HG03575 (cell line): Measurements from ENCODE around the gene MIER2.
"Not testable (repeated sequence)": the region's sequence is repeated elsewhere in the genome, so short reads cannot be mapped to it uniquely, and the experiment has no call there.

Source experiments
- ATAC-seq: cut with Tn5 transposase; IDR thresholded peaks from one replicate; pipeline ENCODE4 v1.9.1; 2021; ENCODE audit not compliant: unreplicated experiment, insufficient number of reproducible peaks, low FRiP score; ENCODE audit errors: extremely low read depth

The MIER2 gene

GRCh38 chr19:275958-276646, 68.5 kb downstream of the MIER2 start:
- no peak for ATAC-seq

DNA sequence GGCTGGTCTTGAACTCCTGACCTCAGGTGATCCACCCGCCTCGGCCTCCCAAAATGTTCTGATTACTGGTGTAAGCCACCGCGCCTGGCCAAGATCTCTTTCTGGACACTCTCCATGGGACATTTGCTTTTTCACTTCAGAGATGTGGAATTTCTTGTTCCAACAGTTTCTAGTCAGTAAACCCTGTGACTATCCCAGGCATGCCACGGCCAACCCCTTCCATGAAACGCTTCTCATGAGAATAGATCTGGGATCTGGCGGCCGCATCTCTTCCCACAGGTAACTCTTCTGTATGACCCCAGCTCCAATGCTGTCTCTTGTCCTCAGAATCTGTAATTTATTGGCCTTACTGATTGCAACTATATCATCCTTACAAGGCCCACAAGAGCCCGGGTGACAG, 69.6 kb downstream of the MIER2 start:
- no peak for ATAC-seq

DNA sequence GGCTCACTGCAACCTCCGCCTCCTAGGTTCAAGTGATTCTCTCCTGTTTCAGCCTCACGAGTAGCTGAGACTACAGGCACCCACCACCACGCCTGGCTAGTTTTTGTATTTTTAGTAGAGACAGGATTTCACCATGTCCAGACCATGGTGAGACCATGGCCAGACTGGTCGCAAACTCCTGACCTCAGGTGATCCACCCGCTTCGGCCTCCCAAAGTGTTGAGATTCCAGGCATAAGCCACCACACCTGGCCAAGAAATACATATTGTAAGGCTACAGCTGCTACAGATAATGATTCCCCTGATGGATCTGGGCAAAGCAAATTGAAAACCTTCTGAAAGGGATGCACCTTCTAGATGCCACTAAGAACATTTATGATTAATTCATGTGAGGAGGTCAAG, 71.2 kb downstream of the MIER2 start:
- ATAC-seq, result no peak

GRCh38 chr19:271856-272255, 72.7 kb downstream of the MIER2 start:
- no peak for ATAC-seq

GRCh38 chr19:270766-271318, 73.8 kb downstream of the MIER2 start:
- not testable (repeated sequence) for ATAC-seq

- ATAC-seq, result no peak
Measured at GRCh38 chr19:269241-269640, 75.4 kb downstream of the MIER2 start.

DNA sequence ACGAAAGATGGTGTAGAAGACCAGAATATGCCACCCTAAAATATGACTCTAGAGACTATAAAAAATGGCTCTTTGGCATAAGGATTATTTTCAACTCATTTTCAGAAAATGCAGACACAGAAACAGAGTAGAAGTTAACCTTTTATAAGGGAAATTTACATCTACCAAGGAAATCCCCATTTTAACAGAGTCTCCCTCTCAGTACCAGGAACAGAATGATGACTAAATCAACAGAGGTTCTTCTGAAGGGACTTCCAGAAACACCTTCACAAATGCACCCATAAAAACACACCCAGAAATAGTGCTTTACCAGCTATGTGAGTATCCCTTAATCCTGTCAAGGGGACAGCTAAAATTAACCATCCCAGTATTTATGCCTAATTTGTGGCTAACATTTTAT, 82.5 kb downstream of the MIER2 start:
- no peak for ATAC-seq

- not testable (repeated sequence) for ATAC-seq
Measured at GRCh38 chr19:256804-257203, 87.8 kb downstream of the MIER2 start.
